HepG2 (cell line): Measurements from ENCODE around the gene COQ4. TPM values are rescaled to one million over a fixed set of nuclear protein-coding genes. Genes with fewer than 3 reads are reported as not detected.

Experiments
- CEBPZ ChIP-seq: IDR thresholded peaks from 2 replicates; pipeline ENCODE4 v1.6.1; 2012; ENCODE audit warnings: low read length, improper control_type of control experiment
- HDAC2 ChIP-seq: sonication (generic); formaldehyde crosslinking; IDR thresholded peaks from 2 replicates; pipeline ENCODE4 v1.4.0; 2020; ENCODE audit warnings: missing genetic modification reagents
- HNRNPK ChIP-seq: fragments of 200-400 bp; formaldehyde crosslinking; IDR thresholded peaks from 2 replicates; pipeline ENCODE4 v1.6.1; 2018; ENCODE audit warnings: low read length, low read depth, moderate library complexity, mild to moderate bottlenecking; ENCODE audit not compliant: poor library complexity, severe bottlenecking
- IRF2 ChIP-seq: IDR thresholded peaks from 2 replicates; pipeline ENCODE4 v1.6.1; 2018; ENCODE audit warnings: missing genetic modification reagents, missing compliant biosample characterization
- PRDM4 ChIP-seq: sonication (generic); formaldehyde crosslinking; IDR thresholded peaks from 2 replicates; pipeline ENCODE4 v1.9.0; 2021; ENCODE audit warnings: missing genetic modification reagents, borderline replicate concordance
- RFX5 ChIP-seq: IDR thresholded peaks from 2 replicates; pipeline ENCODE4 v1.6.1; 2011; ENCODE audit warnings: low read depth, low read length, improper control_type of control experiment
- TBP ChIP-seq: sonication (generic); formaldehyde crosslinking; IDR thresholded peaks from 2 replicates; pipeline ENCODE4 v1.5.0; 2020; ENCODE audit warnings: missing genetic modification reagents
- UBTF ChIP-seq: sonication (generic); formaldehyde crosslinking; IDR thresholded peaks from 2 replicates; pipeline ENCODE4 v1.4.0; 2020; ENCODE audit warnings: mild to moderate bottlenecking, missing genetic modification reagents
- USF2 ChIP-seq, 2 experiments: sonication (generic) in 1 of 2; formaldehyde crosslinking in 1 of 2; IDR thresholded peaks; 2 replicates each; pipeline versions ENCODE4 v1.5.1 to v1.6.1; 2011 to 2020; ENCODE audit warnings: borderline replicate concordance in 1 of 2, low read depth in 1 of 2, low read length in 1 of 2, mild to moderate bottlenecking in 1 of 2, missing genetic modification reagents in 1 of 2, moderate library complexity in 1 of 2
- ZBTB2 ChIP-seq: sonication (generic); formaldehyde crosslinking; IDR thresholded peaks from 2 replicates; pipeline ENCODE4 v1.8.0; 2022; ENCODE audit warnings: low read depth, missing genetic modification reagents
- ZFP36L2 ChIP-seq: sonication (generic); formaldehyde crosslinking; IDR thresholded peaks from 2 replicates; pipeline ENCODE4 v1.4.0; 2020; ENCODE audit warnings: missing genetic modification reagents
- ZNF33A ChIP-seq: sonication (generic); formaldehyde crosslinking; IDR thresholded peaks from 2 replicates; pipeline ENCODE4 v1.5.1; 2020; ENCODE audit warnings: missing genetic modification reagents, mild to moderate bottlenecking, moderate library complexity, borderline replicate concordance
- ZNF552 ChIP-seq: sonication (generic); formaldehyde crosslinking; IDR thresholded peaks from 2 replicates; pipeline ENCODE4 v1.9.0; 2022; ENCODE audit warnings: missing genetic modification reagents, mild to moderate bottlenecking, borderline replicate concordance
- polyA plus RNA-seq, 8 experiments: library from polyadenylated mRNA; depleted of rRNA in 3 of 8; stranded (reverse) in 7 of 8; unstranded in 1 of 8; fragments of >200 nt; fragmentation: Illumina TruSeq in 4 of 8; extraction: Trizol in 4 of 8; gene quantifications; 2 replicates each; pipeline versions ENCODE4 v1.2.1 to v1.2.3, GENCODE V29; 2011 to 2016; ENCODE audit warnings: low read depth in 4 of 8, missing spikeins in 1 of 8, mixed read lengths in 1 of 8; ENCODE audit not compliant: insufficient read depth in 1 of 8
- total RNA-seq, 5 experiments: library from RNA; depleted of rRNA; stranded (reverse); fragments of >200 nt; fragmentation: Illumina TruSeq; extraction: Trizol; gene quantifications; 2 replicates each; pipeline ENCODE4 v1.2.3, GENCODE V29; 2016; ENCODE audit warnings: low read depth in 1 of 5

The COQ4 gene
- total and polyA plus RNA-seq, 2 of the 13 experiments (the other 11 are each of a cell fraction or from before 2014, with no cell fraction given): 26.1 to 36.0 TPM

- no peak; the same call in 1 of the 2 replicates for TF ChIP-seq PRDM4 (CRISPR knock-in tag)
- peak; percentile 37 for TF ChIP-seq HNRNPK
- no peak for TF ChIP-seq ZNF552 (CRISPR knock-in tag)
- TF ChIP-seq RFX5: 0 out of 2 replicates have a peak, but pooled peaks have one; percentile 19
- peak; percentile 89 for TF ChIP-seq IRF2 (CRISPR knock-in tag)
- no peak for TF ChIP-seq ZNF33A (CRISPR knock-in tag)
- peak; percentile 85 for TF ChIP-seq HDAC2
- TF ChIP-seq UBTF (CRISPR knock-in tag): peak; percentile 90
- TF ChIP-seq CEBPZ: no peak
- no peak for TF ChIP-seq USF2 (IDR thresholded peaks at IDR 0.05; ENCODE audit: low read depth, low read length)
- TF ChIP-seq USF2 (CRISPR knock-in tag; IDR thresholded peaks at IDR 0.05; ENCODE audit: borderline replicate concordance): peak; percentile 71
- TF ChIP-seq ZFP36L2 (CRISPR knock-in tag): no peak
- 0 out of 2 replicates have a peak, but pooled peaks have one; percentile 27 for TF ChIP-seq ZBTB2 (CRISPR knock-in tag)
- 0 out of 2 replicates have a peak, but pooled peaks have one; percentile 43 for TF ChIP-seq TBP (CRISPR knock-in tag)
Measured at GRCh38 chr9:128322404-128323211, at the start of gene COQ4, which contains the start of gene TRUB2 (continued).
